NCI-H146 treated with DMSO at 0.1 percent for 48 hours (cell line): ENCODE data around the gene MAGEB3.
A peak's percentile ranks its signal among the peaks of the same experiment; 100 is the strongest.
"Not testable (repeated sequence)": the region's sequence is repeated elsewhere in the genome, so short reads cannot be mapped to it uniquely, and the experiment has no call there.

Experiments
- DNase-seq: peaks from one replicate; lab custom pipeline; 2025; ENCODE audit not compliant: unreplicated experiment; lab: John Stamatoyannopoulos, UW

MAGEB3 gene

DNA sequence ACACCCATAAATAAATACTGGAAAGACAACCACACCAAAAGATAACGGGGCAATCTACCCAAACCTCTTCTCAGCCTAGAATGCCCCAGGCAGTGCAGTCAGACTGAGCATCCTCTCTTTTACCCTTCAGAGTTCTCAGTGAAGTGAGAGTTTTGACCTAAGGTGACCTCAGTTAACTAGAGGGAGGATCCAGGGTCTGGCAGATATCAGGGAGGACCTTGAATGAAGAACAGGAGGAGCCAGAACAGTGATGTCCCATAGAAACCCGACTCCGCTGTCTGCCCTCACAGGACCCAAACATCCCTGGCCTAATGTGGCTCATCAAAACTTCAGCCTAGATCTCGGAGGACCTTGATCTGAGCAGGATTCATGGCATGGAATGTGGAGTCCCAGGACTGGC is at the start of gene MAGEB3:
Gene MAGEB3 (plus strand): TSS at position 263 of the 400 bp plus-strand sequence. CDS start 5,268 bp downstream, outside the sequence.
- no peak for DNase-seq

GRCh38 chrX:30181353-30181752 is 49.1 kb upstream of the MAGEB3 start:
- DNase-seq: no peak

DNA sequence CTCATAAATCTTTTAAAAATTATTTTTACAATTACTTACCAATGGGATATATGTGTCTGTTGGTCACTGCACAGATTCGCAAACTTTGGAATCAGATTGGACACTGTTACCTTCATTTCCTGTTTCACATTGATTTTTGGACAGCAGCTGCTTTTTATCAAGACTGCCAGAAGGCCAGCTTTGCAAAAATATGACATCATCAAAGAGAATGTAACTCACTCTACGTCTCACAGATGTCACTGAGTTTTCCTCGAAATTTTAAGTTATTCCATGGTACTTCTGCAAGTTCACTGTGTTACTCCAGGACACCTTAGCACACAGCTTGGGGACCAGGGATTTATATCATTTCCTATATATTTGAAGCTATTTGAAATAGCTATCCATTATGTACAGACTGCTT is 46.9 kb upstream of the MAGEB3 start:
- no peak for DNase-seq

- no peak for DNase-seq
Observed at GRCh38 chrX:30190426-30190825, 40.0 kb upstream of the MAGEB3 start.

DNA sequence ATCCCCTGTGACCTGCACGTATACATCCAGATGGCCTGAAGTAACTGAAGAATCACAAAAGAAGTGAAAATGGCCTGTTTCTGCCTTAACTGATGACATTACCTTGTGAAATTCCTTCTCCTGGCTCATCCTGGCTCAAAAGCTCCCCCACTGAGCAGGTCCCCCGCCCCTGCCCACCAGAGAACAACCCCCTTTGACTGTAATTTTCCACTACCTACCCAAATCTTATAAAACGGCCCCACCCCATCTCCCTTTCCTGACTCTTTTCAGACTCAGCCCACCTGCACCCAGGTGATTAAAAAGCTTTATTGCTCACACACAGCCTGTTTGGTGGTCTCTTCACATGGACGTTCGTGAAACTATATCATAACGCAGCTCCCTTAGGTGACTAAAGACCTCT is 36.5 kb upstream of the MAGEB3 start:
- DNase-seq: not testable (repeated sequence)

- DNase-seq: no peak
Observed at GRCh38 chrX:30196322-30196721, 34.1 kb upstream of the MAGEB3 start.

DNA sequence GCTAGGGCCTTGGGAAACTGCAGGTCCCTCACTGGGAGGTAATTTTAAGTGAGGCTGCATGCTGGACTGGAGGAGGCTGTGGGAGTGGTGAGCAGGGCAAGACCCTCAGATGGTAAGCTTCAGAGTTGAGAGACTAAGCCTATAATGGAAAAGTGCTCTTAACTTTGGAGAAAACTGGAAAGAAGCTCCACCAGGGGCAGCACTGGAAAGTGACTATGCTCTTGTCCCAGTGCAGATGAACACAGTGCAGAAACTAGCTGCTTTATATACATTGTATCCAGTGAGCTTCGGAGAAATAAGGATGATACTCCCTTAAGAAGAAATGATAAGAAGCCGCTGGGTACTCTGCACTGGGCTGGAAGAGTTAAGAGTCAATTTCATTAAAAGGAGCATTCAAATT is 18.3 kb upstream of the MAGEB3 start:
- DNase-seq: no peak

- DNase-seq: peak; percentile 21
Observed at GRCh38 chrX:30215357-30215843, 15.1 kb upstream of the MAGEB3 start, which contains the start of gene MAGEB2. Gene MAGEB2, plus strand, starts transcription at chrX:30215563. Its CDS starts 3,018 bp downstream, at chrX:30218581.

DNA sequence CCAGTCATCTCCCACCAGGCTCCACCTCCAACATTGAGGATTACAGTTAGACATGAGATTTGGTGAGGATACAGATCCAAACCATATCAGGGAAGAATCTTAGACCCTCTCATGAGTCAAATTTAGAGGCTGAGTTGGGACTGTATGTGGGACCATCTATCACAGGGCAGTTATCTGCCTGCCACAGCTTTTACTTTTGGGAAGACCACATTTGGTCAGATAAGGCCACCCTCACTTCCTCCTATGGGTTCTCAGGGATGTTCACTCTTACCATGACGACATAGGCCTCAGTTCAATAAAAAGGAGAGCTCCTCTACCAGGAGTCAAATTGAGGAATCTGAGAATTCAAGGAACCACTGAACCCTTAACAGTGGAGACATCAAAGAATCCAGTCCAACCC is 13.0 kb upstream of the MAGEB3 start:
- DNase-seq: no peak

DNA sequence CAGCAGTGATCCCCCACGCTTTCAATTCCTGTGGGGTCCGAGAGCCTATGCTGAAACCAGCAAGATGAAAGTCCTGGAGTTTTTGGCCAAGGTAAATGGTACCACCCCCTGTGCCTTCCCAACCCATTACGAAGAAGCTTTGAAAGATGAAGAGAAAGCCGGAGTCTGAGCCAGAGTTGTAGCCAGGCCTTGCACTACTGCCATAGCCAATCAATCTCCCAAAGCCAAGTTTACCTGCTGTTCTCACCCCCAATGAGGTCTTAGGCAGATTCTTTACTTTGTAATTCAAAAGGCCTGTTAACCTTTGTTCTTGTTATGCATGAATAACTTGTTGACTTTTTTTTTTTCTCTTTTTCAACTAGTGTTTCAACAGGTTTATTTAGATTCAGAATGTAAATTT is 11.1 kb upstream of the MAGEB3 start:
- no peak for DNase-seq

- no peak for DNase-seq
Observed at GRCh38 chrX:30220661-30221060, 9.8 kb upstream of the MAGEB3 start.

- no peak for DNase-seq
Observed at GRCh38 chrX:30224536-30224935, 5.9 kb upstream of the MAGEB3 start.

DNA sequence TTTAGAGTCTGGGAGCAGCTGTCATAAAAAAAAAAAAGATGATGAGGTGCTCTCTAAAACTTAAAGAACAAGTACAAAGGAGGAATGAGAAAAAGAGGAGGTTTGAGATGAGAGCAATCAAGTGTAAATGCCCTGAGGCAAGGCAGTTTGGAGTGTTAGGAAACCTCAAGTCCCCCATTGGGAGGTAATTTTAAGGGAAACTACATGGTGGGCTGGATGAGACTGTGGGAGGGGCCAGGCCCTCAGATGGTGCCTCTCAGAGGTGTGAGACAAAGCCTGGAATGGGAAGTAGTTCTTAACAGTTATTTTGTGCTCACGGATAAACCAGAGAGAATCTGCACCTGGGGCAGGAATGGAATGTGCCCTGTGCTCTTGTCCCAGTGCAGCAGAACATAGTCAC is 1.9 kb upstream of the MAGEB3 start:
- DNase-seq: no peak

DNA sequence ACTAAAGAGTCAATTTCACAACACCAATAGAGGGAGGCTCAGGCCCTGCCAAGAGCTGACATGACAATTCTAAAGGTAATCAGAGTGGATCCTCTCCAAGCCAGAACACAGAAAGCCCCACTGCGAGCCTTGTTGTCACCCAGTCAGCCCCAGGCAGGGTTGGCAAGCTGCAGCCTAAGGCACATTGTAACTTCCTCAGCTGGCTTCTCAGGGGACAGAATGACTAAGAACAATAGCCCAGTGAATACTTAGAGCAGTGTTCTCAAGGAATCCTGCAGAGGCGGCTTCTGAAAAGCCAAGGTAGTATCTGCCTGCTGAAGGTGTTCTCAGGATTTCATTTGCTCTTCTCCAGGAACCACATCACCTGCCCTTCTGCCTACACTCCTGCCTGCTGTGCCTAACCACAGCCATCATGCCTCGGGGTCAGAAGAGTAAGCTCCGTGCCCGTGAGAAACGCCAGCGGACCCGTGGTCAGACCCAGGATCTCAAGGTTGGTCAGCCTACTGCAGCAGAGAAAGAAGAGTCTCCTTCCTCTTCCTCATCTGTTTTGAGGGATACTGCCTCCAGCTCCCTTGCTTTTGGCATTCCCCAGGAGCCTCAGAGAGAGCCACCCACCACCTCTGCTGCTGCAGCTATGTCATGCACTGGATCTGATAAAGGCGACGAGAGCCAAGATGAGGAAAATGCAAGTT is 11.4 kb downstream of the MAGEB3 start, which contains the start of gene MAGEB4:
Gene MAGEB4 (plus strand): TSS at position 277 of the 692 bp plus-strand sequence. CDS start 136 bp downstream, at position 413.
- no peak for DNase-seq

- DNase-seq: peak; percentile 70
Observed at GRCh38 chrX:30246769-30247489, 16.5 kb downstream of the MAGEB3 start, which contains the start of gene MAGEB1. Gene MAGEB1, plus strand, starts transcription at chrX:30247146. Its CDS starts 3,348 bp downstream, at chrX:30250494.

DNA sequence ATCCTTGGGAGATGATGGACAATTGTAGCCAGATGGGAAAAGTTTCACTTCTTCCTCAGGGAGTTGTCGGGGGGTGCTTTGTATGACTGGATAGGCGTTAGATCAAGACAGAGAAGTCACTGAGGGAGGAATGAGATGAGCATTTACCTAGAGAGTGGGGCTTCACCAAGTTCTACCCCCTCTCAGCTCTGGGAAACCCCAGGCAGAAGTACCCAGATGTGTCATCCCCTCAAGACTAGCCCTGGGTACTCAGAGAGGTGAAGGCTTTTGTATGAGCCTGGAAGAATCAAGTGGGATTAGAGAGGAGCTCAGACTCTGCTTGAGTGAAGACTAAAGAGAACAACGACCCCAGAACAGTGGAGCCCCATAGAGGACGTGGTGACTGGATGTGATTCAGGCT is 18.4 kb downstream of the MAGEB3 start:
- no peak for DNase-seq

- DNase-seq: no peak
Observed at GRCh38 chrX:30253257-30253656, 22.8 kb downstream of the MAGEB3 start.

GRCh38 chrX:30259927-30260326 is 29.5 kb downstream of the MAGEB3 start:
- DNase-seq: no peak

- no peak for DNase-seq
Observed at GRCh38 chrX:30261012-30261411, 30.6 kb downstream of the MAGEB3 start.

DNA sequence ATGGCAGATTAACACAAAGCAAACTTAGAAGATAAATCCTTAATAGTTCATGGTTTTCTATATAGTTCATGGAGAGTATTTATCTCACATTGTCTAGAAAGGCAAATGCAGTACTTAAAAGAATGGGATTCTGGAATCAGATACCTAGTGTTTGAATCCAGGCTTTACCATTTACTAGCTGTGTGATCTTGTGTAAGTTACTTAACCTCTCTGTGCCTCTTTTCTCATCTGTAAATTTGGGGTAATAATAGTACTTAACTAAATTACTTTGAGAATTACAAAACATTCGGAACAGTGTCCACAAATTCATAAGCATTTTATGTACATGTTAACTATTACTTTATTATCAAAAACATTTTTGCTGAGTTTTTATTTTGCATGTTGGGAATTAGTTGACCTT is 32.3 kb downstream of the MAGEB3 start:
- no peak for DNase-seq

DNA sequence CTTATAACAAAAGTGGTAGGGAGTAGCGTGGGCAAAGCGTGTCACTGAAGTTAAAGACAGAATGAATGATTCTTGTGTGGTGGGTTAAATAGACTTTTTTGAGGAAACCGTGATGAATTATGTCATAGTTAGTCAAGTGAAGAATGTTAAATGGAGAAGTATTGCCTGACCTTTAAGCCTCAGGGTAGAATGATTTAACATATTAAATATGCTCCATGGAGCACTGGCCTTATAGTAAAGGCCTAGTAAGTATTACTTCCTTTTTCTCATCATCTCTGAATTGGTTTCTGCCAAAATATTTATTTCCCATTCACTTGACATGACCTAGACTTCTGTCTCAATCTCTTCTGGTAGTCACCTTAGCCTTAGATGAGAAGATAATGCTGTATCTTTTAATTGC is 40.2 kb downstream of the MAGEB3 start:
- no peak for DNase-seq

GRCh38 chrX:30275498-30275897 is 45.0 kb downstream of the MAGEB3 start:
- DNase-seq: no peak
